Right lung (tissue), 5 donors: Measurements from ENCODE around the gene CYP51A1. TPM values are rescaled to one million over a fixed set of nuclear protein-coding genes. Genes with fewer than 3 reads are reported as not detected.

ENCODE experiments used
- polyA plus RNA-seq, 5 donors: library from polyadenylated mRNA; unstranded; fragments of 120-200 nt; gene quantifications; one replicate each; pipeline versions ENCODE4 v1.2.1 to v1.2.3, GENCODE V29; 2013; ENCODE audit warnings: inconsistent platforms in 1 of 5, low replicate concordance in 1 of 5; ENCODE audit not compliant: insufficient read length in 5 of 5, insufficient read depth in 1 of 5

CYP51A1 gene
- polyA plus RNA-seq, 5 donors: 30.7 to 46.5 (median 39.0) TPM

Other genes with a start within 250 kb of the CYP51A1 start
- gene AKAP9, start 193.6 kb downstream of the CYP51A1 start, polyA plus RNA-seq: 100 to 1,000 TPM in 1 of 5 donors, 10 to 100 TPM in 4; 66.0 to 104 (median 88.3) TPM
- under 1 TPM; 0.39 to 0.91 (median 0.55) TPM for gene LRRD1, start 44.7 kb upstream of the CYP51A1 start, polyA plus RNA-seq
- gene KRIT1, start 111.4 kb upstream of the CYP51A1 start, polyA plus RNA-seq: 10 to 100 TPM; 35.7 to 62.4 (median 58.2) TPM
- 10 to 100 TPM; 31.2 to 51.1 (median 47.0) TPM for gene ANKIB1, start 111.5 kb upstream of the CYP51A1 start, polyA plus RNA-seq